GM19463 (cell line): Measurements from ENCODE around the gene PSMD11.
A peak's percentile ranks its signal among the peaks of the same experiment; 100 is the strongest.

Experiments
- ATAC-seq: cut with Tn5 transposase; IDR thresholded peaks from one replicate; pipeline ENCODE4 v1.9.1; 2021; ENCODE audit warnings: mild to moderate bottlenecking, moderate library complexity; ENCODE audit not compliant: unreplicated experiment

Gene PSMD11

DNA sequence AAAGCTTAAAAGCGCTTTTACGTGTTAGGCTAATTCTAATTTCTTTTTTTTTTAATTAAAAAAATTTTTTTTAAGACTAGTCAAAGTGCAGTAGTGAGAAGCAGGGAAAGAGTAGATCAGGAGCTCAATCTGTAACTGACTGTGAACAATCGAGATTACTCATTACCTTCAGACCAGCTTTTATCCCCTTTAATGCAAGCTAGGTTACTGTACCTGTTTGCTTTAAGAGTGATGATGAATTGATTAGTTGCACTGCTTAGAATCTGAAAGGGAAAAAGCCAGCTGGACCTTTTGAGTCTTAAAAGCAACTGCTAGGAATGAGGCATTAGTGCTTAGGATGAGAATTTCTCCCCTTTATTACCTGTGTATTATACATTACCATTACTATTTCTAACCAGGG is 19.0 kb downstream of the PSMD11 start:
- no peak for ATAC-seq

GRCh38 chr17:32464374-32464773 is 20.1 kb downstream of the PSMD11 start:
- ATAC-seq = no peak

- ATAC-seq = no peak
These were observed 23.6 kb downstream of the PSMD11 start for GRCh38 chr17:32467949-32468348.

GRCh38 chr17:32470405-32471167 is 26.3 kb downstream of the PSMD11 start:
- ATAC-seq = no peak

- ATAC-seq = no peak
These were observed 27.3 kb downstream of the PSMD11 start for GRCh38 chr17:32471652-32472051.

GRCh38 chr17:32475258-32475657 is 30.9 kb downstream of the PSMD11 start:
- ATAC-seq = no peak

DNA sequence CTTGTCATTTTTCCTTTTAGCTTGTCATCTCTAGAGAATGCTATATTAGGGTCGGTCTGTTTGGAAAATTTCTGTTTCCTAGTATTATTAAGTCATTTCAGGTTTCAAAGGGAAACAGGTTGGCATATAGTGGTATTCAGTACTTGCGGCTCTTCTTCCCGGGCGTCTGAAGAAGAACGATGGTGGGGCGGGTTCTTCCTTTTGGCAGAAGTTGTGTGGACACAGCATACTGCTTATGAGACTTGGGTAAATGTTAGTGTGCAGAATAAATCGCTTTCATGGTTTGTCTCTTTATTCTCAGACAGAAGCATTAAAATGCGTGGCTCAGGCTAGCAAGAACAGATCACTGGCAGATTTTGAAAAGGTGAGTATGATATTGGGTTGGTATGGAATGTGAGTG is 32.9 kb downstream of the PSMD11 start:
- no peak for ATAC-seq

- no peak for ATAC-seq
These were observed 34.8 kb downstream of the PSMD11 start for GRCh38 chr17:32479074-32479617.

DNA sequence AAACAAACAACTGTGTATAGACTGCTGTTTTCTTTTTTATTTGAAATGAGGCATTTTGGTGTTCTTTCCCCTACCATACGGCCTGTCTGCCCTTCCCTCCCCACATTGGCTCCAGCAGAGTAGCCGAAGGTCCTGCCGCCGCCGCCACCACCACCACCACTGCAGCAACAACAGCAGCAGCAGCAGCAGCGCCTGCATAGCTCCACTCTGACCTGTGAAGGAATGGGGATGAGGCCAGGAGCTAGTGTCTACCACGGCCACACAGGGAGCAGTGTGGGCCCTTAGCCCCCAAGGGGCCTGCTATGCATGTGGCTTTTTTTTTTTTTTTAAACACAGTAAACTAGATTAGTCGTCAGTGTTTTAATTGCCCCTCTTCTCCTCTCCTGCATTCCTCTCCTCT is 36.9 kb downstream of the PSMD11 start:
- ATAC-seq = no peak

- no peak for ATAC-seq
These were observed 38.4 kb downstream of the PSMD11 start for GRCh38 chr17:32482568-32483320.

GRCh38 chr17:32483451-32484019 is 39.2 kb downstream of the PSMD11 start:
- no peak for ATAC-seq

DNA sequence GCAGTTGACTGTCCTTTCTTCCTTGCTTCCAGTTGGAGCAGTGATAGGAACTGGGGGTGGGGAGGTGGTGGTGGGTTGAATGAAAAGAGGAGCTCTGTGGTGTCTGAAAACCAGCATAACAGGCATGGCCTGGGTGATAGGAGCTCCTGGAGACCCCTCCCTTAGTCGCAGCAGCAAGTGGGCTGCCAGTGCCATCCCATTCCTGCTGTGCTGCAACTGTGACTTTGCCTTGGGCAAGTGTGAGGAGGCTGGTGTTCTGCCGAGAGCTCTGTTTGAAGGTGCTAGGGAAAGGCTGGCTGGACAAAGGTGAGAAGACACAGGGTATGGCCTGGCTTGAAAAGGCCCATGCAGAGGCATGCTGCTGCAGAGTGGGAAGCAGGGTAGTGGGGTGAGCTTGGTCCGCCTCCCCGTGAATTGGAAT is 39.7 kb downstream of the PSMD11 start:
- no peak for ATAC-seq

DNA sequence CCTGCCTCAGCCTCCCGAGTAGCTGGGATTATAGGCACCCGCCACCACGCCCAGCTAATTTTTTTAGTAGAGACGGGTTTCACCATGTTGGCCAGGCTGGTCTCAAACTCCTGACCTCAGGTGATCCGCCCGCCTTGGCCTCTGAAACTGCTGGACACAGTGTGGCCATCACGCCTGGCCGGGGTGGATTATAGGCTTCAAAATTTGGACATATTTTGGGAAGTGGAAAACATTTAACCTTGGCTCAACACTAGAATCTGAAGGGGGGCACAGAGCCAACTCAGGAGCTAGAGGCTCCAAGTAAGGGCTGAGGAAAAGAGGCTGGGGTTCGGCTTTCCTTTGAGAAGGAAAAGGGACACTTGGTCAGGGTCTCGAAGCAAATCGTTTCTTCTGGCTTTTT is 40.3 kb downstream of the PSMD11 start:
- no peak for ATAC-seq

DNA sequence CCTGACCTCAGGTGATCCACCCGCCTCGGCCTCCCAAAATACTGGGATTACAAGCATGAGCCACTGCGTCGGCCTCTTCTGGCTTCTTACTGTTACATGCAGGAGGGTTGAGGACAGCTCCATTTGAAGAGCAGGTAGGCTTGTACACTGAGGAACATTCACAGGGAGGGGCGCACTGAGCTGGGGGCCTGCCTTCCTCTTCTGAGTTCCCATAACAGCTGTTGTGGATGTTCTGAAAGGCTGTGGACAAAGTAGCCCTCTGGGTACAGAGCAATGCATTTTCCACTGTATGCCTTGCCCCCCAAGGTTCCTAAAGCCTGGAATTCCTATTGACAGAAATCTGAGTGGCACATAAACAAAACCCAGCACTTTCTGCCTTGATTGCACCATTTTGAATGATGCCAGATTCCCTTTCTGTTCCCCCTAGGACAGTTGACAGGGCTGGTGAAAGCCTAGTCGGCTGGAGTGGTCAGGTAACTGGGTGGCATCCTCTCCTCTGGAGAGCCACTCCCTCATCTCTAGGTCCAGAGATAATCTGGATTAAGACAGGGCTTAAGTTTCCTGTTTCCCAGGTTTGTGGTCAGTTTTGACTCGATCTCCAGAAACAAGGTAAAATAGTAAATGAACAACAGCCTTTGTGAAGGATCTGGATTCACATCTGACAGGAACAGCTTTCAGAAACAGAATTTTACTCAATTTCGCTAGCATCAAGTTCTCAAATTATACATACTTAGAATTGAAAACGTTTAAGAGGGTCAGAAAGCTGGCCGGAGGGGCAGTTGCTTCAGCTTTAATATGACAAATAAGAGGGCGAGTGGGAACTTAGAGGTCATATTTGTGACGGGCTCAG is 41.2 kb downstream of the PSMD11 start:
- ATAC-seq = no peak

DNA sequence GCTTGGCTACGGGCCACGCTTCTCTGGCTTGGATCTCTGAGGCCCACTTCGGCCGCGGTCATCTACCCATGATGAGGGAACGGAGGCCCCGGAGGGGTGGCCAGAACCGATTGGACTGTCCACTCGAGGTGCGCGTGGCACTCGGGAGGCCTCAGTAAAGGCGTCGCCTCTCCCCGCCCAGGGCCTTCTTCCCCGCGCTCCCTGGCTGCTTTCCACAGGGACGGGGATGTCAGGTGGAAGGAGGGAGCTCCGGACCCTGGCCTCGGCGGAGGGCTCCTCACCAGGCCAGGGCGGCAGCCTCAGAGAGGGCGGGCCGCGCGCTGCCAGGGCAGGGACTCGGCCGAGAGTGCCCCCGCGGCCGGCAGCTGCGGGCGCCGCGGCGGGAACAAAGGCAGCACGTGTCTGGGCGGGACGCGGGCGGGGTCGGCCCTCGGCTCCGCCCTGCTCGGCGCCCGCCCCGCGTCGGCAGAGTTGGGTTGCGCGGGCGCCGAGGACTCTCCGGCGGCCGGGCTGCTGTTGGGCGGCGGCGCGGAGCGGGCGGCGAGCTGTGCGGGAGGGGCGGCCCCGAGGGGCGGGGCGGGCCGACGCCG is 41.9 kb downstream of the PSMD11 start:
- ATAC-seq = peak; percentile 59

GRCh38 chr17:32486701-32487472 is 42.6 kb downstream of the PSMD11 start, which contains the start of gene CDK5R1:
CDK5R1 (plus strand) TSS chr17:32486993; CDS start chr17:32487621, 628 bp downstream.
- peak; percentile 49 for ATAC-seq

DNA sequence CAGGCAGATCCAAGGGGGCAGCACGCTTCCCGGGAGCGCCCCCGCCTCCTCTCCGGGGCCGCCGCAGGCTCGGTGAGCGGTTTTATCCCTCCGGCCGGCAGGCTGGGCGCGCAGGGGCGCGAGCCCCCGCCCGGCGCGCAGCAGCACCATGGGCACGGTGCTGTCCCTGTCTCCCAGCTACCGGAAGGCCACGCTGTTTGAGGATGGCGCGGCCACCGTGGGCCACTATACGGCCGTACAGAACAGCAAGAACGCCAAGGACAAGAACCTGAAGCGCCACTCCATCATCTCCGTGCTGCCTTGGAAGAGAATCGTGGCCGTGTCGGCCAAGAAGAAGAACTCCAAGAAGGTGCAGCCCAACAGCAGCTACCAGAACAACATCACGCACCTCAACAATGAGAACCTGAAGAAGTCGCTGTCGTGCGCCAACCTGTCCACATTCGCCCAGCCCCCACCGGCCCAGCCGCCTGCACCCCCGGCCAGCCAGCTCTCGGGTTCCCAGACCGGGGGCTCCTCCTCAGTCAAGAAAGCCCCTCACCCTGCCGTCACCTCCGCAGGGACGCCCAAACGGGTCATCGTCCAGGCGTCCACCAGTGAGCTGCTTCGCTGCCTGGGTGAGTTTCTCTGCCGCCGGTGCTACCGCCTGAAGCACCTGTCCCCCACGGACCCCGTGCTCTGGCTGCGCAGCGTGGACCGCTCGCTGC is 43.3 kb downstream of the PSMD11 start:
- no peak for ATAC-seq

GRCh38 chr17:32488177-32488542 is 43.9 kb downstream of the PSMD11 start:
- no peak for ATAC-seq

DNA sequence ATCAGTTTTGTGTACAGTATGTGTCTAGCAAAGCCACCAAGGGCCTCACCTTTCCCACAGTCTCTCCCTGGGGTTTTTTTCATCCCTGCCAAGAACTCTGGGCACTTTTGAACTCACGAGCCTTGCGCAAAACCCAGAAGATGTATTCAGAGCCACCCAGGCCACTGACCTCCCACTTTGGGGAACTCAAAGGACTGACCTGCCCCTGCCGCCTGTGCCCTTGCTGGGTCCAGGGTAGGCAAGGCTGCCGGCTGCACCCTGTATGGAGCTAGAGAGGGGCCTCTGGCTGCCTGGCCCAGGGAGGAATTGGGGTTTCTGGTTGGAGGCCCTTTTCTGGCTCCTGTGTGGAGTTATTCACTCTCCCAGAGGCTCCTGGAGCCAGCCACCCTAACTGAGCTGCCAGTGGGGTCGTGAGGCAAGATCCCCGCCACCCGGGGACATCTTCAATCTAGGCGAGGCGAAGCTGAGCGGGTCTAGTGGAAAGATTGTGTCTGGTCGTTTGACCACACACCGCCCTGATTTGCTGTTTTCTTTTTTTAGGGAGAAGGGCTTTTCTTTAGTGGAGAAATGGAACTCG is 44.4 kb downstream of the PSMD11 start:
- no peak for ATAC-seq
